Brain microvascular endothelial cell (primary cell): ENCODE data around the gene NQO1.

Experiments
- DNase-seq: peaks from one replicate; pipeline ENCODE4 v3.0.0-alpha.2; 2020
- H3K27ac ChIP-seq: fragments of 250-450 bp; sonication (Bioruptor Pico); 2 replicates; pipeline ENCODE4 v1.5.1; 2020; ENCODE audit warnings: mild to moderate bottlenecking, moderate library complexity
- H3K27me3 ChIP-seq: fragments of 250-450 bp; sonication (Bioruptor Pico); replicated peaks from 2 replicates; pipeline ENCODE4 v1.5.1; 2020; ENCODE audit warnings: mild to moderate bottlenecking
- H3K36me3 ChIP-seq: fragments of 250-450 bp; sonication (Bioruptor Pico); replicated peaks from 2 replicates; pipeline ENCODE4 v1.5.1; 2020; ENCODE audit warnings: mild to moderate bottlenecking
- H3K4me3 ChIP-seq: 2 replicates; pipeline ENCODE4 v1.5.1; 2011; ENCODE audit warnings: low read depth, mild to moderate bottlenecking, control low read depth, low read length, moderate library complexity
- in situ Hi-C: cut with HindIII; loops from 2 replicates; pipeline ENCODE4 v1.10.0; 2017; ENCODE audit warnings: low sequenced_read_pairs, low pct_ligation_motif_present
- TF ChIP-seq, protein P1 (sequence below): IDR thresholded peaks from 2 replicates; pipeline ENCODE4 v1.5.1; 2011; ENCODE audit warnings: low read depth, mild to moderate bottlenecking, moderate library complexity, low read length, control low read depth, inconsistent platforms; ENCODE audit errors: missing control alignments

The NQO1 gene

DNA sequence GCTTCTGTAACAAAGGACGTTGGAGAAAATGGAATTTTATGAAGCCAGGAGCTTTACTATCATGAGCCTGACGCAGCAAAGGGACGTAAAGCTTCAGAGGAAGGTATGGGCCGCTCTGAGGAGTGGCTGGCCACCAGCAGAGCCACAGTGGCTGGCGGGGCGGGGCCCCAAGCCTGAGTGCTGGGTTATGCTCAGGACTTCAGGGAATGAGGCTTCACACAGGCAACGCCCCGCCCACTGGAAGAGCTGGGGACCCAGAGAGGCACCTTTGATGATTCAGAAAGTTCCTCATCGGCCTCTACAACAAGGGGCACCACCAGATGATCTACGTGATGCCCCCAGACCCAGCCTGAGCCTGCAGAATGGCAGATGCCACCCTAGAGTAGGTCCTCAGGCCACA lies 19.6 kb upstream of the NQO1 start:
- H3K27ac ChIP-seq: no peak overlapping the region
- no peak for DNase-seq
- peaks cover 92% of the 10 kb centered on the region for H3K36me3 ChIP-seq
- TF ChIP-seq, protein P1, sequence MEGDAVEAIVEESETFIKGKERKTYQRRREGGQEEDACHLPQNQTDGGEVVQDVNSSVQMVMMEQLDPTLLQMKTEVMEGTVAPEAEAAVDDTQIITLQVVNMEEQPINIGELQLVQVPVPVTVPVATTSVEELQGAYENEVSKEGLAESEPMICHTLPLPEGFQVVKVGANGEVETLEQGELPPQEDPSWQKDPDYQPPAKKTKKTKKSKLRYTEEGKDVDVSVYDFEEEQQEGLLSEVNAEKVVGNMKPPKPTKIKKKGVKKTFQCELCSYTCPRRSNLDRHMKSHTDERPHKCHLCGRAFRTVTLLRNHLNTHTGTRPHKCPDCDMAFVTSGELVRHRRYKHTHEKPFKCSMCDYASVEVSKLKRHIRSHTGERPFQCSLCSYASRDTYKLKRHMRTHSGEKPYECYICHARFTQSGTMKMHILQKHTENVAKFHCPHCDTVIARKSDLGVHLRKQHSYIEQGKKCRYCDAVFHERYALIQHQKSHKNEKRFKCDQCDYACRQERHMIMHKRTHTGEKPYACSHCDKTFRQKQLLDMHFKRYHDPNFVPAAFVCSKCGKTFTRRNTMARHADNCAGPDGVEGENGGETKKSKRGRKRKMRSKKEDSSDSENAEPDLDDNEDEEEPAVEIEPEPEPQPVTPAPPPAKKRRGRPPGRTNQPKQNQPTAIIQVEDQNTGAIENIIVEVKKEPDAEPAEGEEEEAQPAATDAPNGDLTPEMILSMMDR: no peak
- H3K4me3 ChIP-seq: no peak overlapping the region
- in situ Hi-C loops: no loop called here
- H3K27me3 ChIP-seq: no peaks in the 10 kb centered on the region

DNA sequence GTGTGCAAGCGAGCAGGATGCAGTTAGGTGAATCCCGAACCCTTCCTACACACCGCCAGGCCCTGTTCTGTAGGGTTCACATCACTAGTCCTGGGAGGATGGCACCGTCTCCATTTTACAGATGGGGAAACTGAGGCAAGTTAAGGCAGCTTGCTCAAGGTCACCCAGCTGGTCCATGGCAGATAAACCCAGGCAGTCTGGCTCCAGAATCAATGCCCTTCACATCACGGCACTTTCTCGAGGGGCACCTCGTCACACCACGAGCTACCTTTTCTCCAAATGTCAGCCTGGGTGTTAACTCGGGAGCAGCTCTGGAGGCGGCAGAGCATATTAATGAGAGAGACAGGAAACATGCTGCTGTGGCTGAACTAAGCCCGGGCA lies 18.9 kb upstream of the NQO1 start:
- H3K4me3 ChIP-seq: no peak overlapping the region
- in situ Hi-C loops: no loop called here
- DNase-seq: no peak
- TF ChIP-seq, protein P1: no peak
- peaks cover 85% of the 10 kb centered on the region for H3K36me3 ChIP-seq
- H3K27me3 ChIP-seq: no peaks in the 10 kb centered on the region
- no peak overlapping the region for H3K27ac ChIP-seq

GRCh38 chr16:69744363-69745231 lies 18.2 kb upstream of the NQO1 start:
- in situ Hi-C loops: no loop called here
- H3K27ac ChIP-seq: no peak overlapping the region
- peaks cover 90% of the 10 kb centered on the region for H3K36me3 ChIP-seq
- no peak for DNase-seq
- no peaks in the 10 kb centered on the region for H3K27me3 ChIP-seq
- TF ChIP-seq, protein P1: no peak
- H3K4me3 ChIP-seq: no peak overlapping the region

- Histone ChIP-seq H3K4me3 (no peak overlapping the region), H3K27ac (no peak overlapping the region), H3K36me3 (peaks cover 67% of the 10 kb centered on the region), H3K27me3 (no peaks in the 10 kb centered on the region)
- DNase-seq: peak; percentile 57
- in situ Hi-C loops: no loop called here
- TF ChIP-seq, protein P1: no peak
These were observed 15.9 kb upstream of the NQO1 start for GRCh38 chr16:69741951-69742904.

DNA sequence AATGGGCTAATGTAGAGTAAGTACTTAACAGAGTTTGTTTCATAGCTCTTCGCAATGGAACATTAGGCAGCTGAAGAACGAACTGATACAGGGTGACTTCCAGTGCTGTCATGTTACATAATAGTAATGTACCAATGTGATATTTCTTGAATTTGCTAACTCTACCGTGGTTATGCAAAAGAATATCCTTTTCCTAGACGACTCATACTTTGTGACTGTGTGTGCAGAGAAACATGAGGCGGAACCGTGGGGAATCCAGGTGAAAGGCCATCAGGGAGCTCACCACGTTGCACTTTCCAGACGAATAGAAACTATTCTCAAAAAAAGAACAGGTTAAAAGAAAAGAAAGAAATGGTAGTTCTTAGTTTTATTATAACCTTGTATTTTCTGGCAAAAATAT lies 15.2 kb upstream of the NQO1 start:
- in situ Hi-C loops: no loop called here
- Histone ChIP-seq H3K4me3 (no peak overlapping the region), H3K27ac (no peak overlapping the region), H3K36me3 (peaks cover 62% of the 10 kb centered on the region), H3K27me3 (no peaks in the 10 kb centered on the region)
- peak; percentile 8 for DNase-seq
- TF ChIP-seq, protein P1: no peak
